Thyroid gland (tissue), 4 donors: ENCODE results near the gene PPP1R13B.

Experiments
- CTCF ChIP-seq, 6 experiments: fragments of 200-600 bp in 3 of 6; fragments of 450-650 bp in 3 of 6; sonication (generic) in 3 of 6; IDR thresholded peaks; one replicate each; pipeline ENCODE4 v1.5.1; 2016 to 2019; ENCODE audit warnings: antibody characterized with exemption in 6 of 6, mild to moderate bottlenecking in 2 of 6, inconsistent platforms in 1 of 6, moderate library complexity in 1 of 6
- POLR2A ChIP-seq, 2 donors: fragments of 450-650 bp; IDR thresholded peaks; one replicate each; pipeline ENCODE4 v1.6.1; 2017; ENCODE audit warnings: antibody characterized with exemption in 2 of 2, mild to moderate bottlenecking in 2 of 2, moderate library complexity in 1 of 2

- no peak for TF ChIP-seq CTCF (IDR thresholded peaks at IDR 0.05)
- no peak for TF ChIP-seq POLR2A (IDR thresholded peaks at IDR 0.05)
These were observed 145.3 kb downstream of the PPP1R13B start for GRCh38 chr14:103702095-103702494.
